Measurements from ENCODE around the gene TLR5.

- TF ChIP-seq CTCF (optimal IDR thresholded peaks at IDR 0.05 in 1 of 3, IDR thresholded peaks at IDR 0.05 in 1 of 3, conservative IDR thresholded peaks at IDR 0.05 in 1 of 3; ENCODE audit: extremely low read depth in 1 of 3, insufficient read depth in 2 of 3, low read length in 3 of 3) (no peak), EZH2 (IDR thresholded peaks at IDR 0.05; ENCODE audit: low read length) (no peak)
Measured at GRCh38 chr1:223183268-223183862, 40.3 kb upstream of the TLR5 start.
